ENCODE results near the gene PURB. TPM values are rescaled to one million over a fixed set of nuclear protein-coding genes. Genes with fewer than 3 reads are reported as not detected.
"Not testable (repeated sequence)": the region's sequence is repeated elsewhere in the genome, so short reads cannot be mapped to it uniquely, and the experiment has no call there.

Gene PURB
- polyA plus RNA-seq, 3 donors: 3.7 to 9.0 (median 8.1) TPM

- H3K27ac ChIP-seq (ENCODE audit: low read depth, low read length): no peak overlapping the region
- WGBS, 3 donors: 54 to 69% (median 63%) methylated on average over 4 of the region's 4 CpGs
Measured at GRCh38 chr7:44867073-44867995, 18.0 kb downstream of the PURB start.

- 77 to 85% (median 77%) methylated on average over 4 of the region's 4 CpGs for WGBS, 3 donors
- H3K27ac ChIP-seq (ENCODE audit: low read depth, low read length): not testable (repeated sequence)
Measured at GRCh38 chr7:44861949-44862348, 23.4 kb downstream of the PURB start.

GRCh38 chr7:44858161-44858560 lies 27.2 kb downstream of the PURB start:
- WGBS, 3 donors: 79 to 84% (median 84%) methylated on average over 2 of the region's 2 CpGs
- no peak overlapping the region for H3K27ac ChIP-seq (ENCODE audit: low read depth, low read length)

GRCh38 chr7:44854644-44855364 lies 30.5 kb downstream of the PURB start:
- WGBS, 3 donors: 89 to 93% (median 92%) methylated on average over 8 of the region's 8 CpGs
- no peak overlapping the region for H3K27ac ChIP-seq (ENCODE audit: low read depth, low read length)

- WGBS, 3 donors: 86 to 90% (median 88%) methylated on average over 3 of the region's 3 CpGs
- H3K27ac ChIP-seq (ENCODE audit: low read depth, low read length): no peak overlapping the region
Measured at GRCh38 chr7:44853391-44853790, 31.9 kb downstream of the PURB start.

- 83 to 88% (median 85%) methylated on average over 3 of the region's 3 CpGs for WGBS, 3 donors
Measured at GRCh38 chr7:44852590-44852989, 32.7 kb downstream of the PURB start.

GRCh38 chr7:44849885-44850544 lies 35.3 kb downstream of the PURB start:
- 78 to 88% (median 80%) methylated on average over 5 of the region's 5 CpGs for WGBS, 3 donors
- H3K27ac ChIP-seq (ENCODE audit: low read depth, low read length): no peak overlapping the region

More at GRCh38 chr7:44852590-44852989, 32.7 kb downstream of the PURB start:
- no peak overlapping the region for H3K27ac ChIP-seq (ENCODE audit: low read depth, low read length)

- no peak overlapping the region for H3K27ac ChIP-seq (ENCODE audit: low read depth, low read length)
- WGBS, 3 donors: 76 to 81% (median 80%) methylated on average over 10 of the region's 10 CpGs
Measured at GRCh38 chr7:44849259-44849884, 36.0 kb downstream of the PURB start.

GRCh38 chr7:44847920-44848634 lies 37.3 kb downstream of the PURB start, which contains the start of gene H2AZ2:
TSS of gene H2AZ2 (minus strand) at chr7:44848087. CDS start at chr7:44847971, 116 bp downstream.
- whole genome bisulfite sequencing, 3 donors: 1% methylated on average over 46 to 70 of the region's 70 CpGs
- H3K27ac ChIP-seq (ENCODE audit: low read depth, low read length): peak within 1 kb of the TSS; percentile 60

- 0 to 1% (median 0%) methylated on average over 36 of the region's 36 CpGs for WGBS, 3 donors
- peak overlapping the region; percentile 60 for H3K27ac ChIP-seq (ENCODE audit: low read depth, low read length)
Measured at GRCh38 chr7:44847509-44847919, 37.8 kb downstream of the PURB start.

- H3K27ac ChIP-seq (ENCODE audit: low read depth, low read length): peak overlapping the region; percentile 60
- 0% methylated on average over 12 of the region's 12 CpGs for WGBS, 3 donors
Measured at GRCh38 chr7:44846816-44847508, 38.4 kb downstream of the PURB start.

GRCh38 chr7:44846390-44846789 lies 38.9 kb downstream of the PURB start:
- 42 to 49% (median 48%) methylated on average over 11 of the region's 11 CpGs for WGBS, 3 donors
- H3K27ac ChIP-seq (ENCODE audit: low read depth, low read length): not testable (repeated sequence)

- no peak overlapping the region for H3K27ac ChIP-seq (ENCODE audit: low read depth, low read length)
Measured at GRCh38 chr7:44845451-44845850, 39.9 kb downstream of the PURB start.

GRCh38 chr7:44843440-44843839 lies 41.9 kb downstream of the PURB start:
- 92 to 98% (median 97%) methylated on average over 5 of the region's 5 CpGs for WGBS, 3 donors
- H3K27ac ChIP-seq (ENCODE audit: low read depth, low read length): not testable (repeated sequence)

- WGBS, 3 donors: 74 to 88% (median 75%) methylated on average over 8 of the region's 8 CpGs
Measured at GRCh38 chr7:44842675-44843074, 42.7 kb downstream of the PURB start.

GRCh38 chr7:44838751-44839150 lies 46.6 kb downstream of the PURB start:
- WGBS, 3 donors: 35 to 71% (median 40%) methylated on average over 2 of the region's 2 CpGs
- no peak overlapping the region for H3K27ac ChIP-seq (ENCODE audit: low read depth, low read length)

More at GRCh38 chr7:44842675-44843074, 42.7 kb downstream of the PURB start:
- H3K27ac ChIP-seq (ENCODE audit: low read depth, low read length): not testable (repeated sequence)

- no peak overlapping the region for H3K27ac ChIP-seq (ENCODE audit: low read depth, low read length)
- 65 to 87% (median 69%) methylated on average over 3 of the region's 3 CpGs for WGBS, 3 donors
Measured at GRCh38 chr7:44827567-44827966, 57.8 kb downstream of the PURB start.

Data from adipose tissue (tissue), 3 donors.